Measurements from ENCODE around the gene CSNK1G1. TPM values are rescaled to one million over a fixed set of nuclear protein-coding genes. Genes with fewer than 3 reads are reported as not detected.

The CSNK1G1 gene
- total RNA-seq, 1 donor from 2014 or later = 6.3 TPM

DNA sequence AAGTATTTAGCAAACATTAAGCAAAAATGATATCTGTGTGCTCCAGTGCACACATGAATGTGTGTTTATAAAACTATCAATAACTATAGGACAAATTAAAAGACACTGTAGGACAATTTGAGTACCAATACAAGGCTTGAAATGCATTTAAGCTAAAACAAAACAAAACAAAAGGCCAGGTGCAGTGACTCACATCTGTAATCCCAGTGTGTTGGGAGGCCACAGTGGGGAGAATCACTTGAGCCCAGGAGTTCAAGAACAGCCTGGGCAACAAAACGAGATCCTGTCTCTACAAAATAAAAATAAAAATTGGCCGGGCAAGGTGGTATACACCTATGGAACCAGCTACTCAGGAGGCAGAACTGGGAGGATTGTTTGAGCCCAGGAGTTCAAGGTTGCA, 50.7 kb downstream of the CSNK1G1 start:
- Histone ChIP-seq H3K27me3 (ENCODE audit: low read depth) (no peaks in the 10 kb centered on the region), H3K36me3 (peaks cover 2% of the 10 kb centered on the region), H3K4me1 (no peaks in the 10 kb centered on the region), H3K27ac (replicated peaks) (no peak overlapping the region), H3K9me3 (replicated peaks) (peaks cover 15% of the 10 kb centered on the region), H3K4me3 (no peak overlapping the region)
- TF ChIP-seq, protein P1, sequence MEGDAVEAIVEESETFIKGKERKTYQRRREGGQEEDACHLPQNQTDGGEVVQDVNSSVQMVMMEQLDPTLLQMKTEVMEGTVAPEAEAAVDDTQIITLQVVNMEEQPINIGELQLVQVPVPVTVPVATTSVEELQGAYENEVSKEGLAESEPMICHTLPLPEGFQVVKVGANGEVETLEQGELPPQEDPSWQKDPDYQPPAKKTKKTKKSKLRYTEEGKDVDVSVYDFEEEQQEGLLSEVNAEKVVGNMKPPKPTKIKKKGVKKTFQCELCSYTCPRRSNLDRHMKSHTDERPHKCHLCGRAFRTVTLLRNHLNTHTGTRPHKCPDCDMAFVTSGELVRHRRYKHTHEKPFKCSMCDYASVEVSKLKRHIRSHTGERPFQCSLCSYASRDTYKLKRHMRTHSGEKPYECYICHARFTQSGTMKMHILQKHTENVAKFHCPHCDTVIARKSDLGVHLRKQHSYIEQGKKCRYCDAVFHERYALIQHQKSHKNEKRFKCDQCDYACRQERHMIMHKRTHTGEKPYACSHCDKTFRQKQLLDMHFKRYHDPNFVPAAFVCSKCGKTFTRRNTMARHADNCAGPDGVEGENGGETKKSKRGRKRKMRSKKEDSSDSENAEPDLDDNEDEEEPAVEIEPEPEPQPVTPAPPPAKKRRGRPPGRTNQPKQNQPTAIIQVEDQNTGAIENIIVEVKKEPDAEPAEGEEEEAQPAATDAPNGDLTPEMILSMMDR (IDR thresholded peaks at IDR 0.05; ENCODE audit: borderline replicate concordance) = no peak
- no peak for DNase-seq
- intact Hi-C loops (cut with micrococcal nuclease) = no loop called here

DNA sequence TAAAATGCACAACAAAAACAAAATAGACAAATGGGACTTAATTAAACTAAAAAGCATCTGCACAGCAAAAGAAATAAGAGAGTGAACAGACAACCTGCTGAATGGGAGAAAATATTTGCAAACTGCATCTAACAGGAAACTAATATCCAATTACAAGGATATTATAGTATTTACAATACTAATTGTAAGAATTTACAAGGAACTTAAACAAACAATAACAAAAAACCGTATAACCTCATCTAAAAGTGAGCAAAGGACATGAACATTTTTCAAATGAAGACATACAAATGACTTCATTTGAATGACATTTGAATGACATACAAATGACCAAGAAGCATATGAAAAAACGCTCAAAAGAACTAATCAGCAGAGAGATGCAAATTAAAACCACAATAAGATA, 66.4 kb downstream of the CSNK1G1 start:
- TF ChIP-seq, protein P1 (IDR thresholded peaks at IDR 0.05; ENCODE audit: borderline replicate concordance) = no peak
- intact Hi-C loops (cut with micrococcal nuclease) = no loop called here
- Histone ChIP-seq H3K27ac (replicated peaks) (no peak overlapping the region), H3K9me3 (replicated peaks) (no peaks in the 10 kb centered on the region), H3K4me3 (no peak overlapping the region), H3K36me3 (no peaks in the 10 kb centered on the region), H3K4me1 (no peaks in the 10 kb centered on the region), H3K27me3 (ENCODE audit: low read depth) (no peaks in the 10 kb centered on the region)
- no peak for DNase-seq

DNA sequence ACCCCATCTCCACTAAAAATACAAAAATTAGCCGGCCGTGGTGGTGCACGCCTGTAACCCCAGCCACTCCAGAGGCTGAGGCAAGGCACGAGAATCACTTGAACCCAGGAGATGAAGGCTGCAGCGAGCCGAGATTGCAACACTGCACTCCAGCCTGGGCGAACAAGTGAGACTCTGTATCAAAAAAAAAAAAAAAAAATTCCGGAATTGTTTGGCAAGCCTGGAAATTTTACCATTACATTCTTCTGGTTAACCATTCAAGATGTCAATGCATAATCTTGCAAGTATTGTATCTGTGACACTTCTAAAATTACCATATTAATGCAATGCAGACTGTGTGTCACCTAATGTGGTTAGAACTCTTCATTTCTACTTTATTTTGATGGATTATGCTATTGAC, 67.0 kb downstream of the CSNK1G1 start:
- Histone ChIP-seq H3K4me1 (no peaks in the 10 kb centered on the region), H3K9me3 (replicated peaks) (no peaks in the 10 kb centered on the region), H3K4me3 (no peak overlapping the region), H3K27me3 (ENCODE audit: low read depth) (no peaks in the 10 kb centered on the region), H3K36me3 (no peaks in the 10 kb centered on the region), H3K27ac (replicated peaks) (no peak overlapping the region)
- intact Hi-C loops (cut with micrococcal nuclease) = no loop called here
- DNase-seq = no peak
- TF ChIP-seq, protein P1 (IDR thresholded peaks at IDR 0.05; ENCODE audit: borderline replicate concordance) = no peak

DNA sequence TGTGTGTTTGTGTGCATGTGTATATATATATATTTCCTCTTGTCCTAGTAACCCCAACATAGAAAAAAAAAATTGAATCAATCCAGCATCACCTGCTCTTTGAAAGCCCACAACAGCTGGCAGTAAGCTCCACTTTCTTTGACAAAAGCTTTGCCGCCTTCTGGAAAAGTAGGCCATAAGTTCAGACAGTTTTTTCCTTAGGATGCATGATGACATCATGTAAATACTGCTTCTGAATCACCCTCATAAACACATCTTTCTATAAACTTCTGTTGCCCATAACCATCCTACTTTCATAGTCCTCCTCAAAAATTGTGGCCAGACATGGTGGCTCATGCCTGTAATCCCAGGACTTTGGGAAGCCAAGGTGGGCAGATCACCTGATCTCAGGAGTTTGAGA, 67.4 kb downstream of the CSNK1G1 start:
- Histone ChIP-seq H3K4me1 (no peaks in the 10 kb centered on the region), H3K9me3 (replicated peaks) (no peaks in the 10 kb centered on the region), H3K27me3 (ENCODE audit: low read depth) (no peaks in the 10 kb centered on the region), H3K36me3 (no peaks in the 10 kb centered on the region), H3K27ac (replicated peaks) (no peak overlapping the region), H3K4me3 (no peak overlapping the region)
- DNase-seq = no peak
- intact Hi-C loops (cut with micrococcal nuclease) = no loop called here
- TF ChIP-seq, protein P1 (IDR thresholded peaks at IDR 0.05; ENCODE audit: borderline replicate concordance) = no peak

DNA sequence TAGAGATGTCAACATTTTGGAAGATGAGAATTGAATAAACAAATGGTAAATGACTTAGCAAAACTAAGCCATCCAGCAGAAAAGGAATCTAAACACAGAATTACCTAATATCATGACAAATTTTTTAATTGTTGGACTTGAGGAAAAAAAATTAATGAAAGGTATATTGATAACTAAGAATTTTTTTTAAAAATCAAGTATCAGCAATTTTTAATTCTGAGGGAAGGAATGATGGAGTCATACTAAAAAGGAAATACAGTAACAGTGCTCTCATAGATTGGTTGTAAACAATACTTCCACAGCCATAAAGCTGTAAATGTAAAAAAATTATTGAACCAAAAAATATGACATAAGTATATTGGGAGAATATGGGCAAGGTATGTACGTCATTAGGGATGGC, 68.0 kb downstream of the CSNK1G1 start:
- Histone ChIP-seq H3K9me3 (replicated peaks) (no peaks in the 10 kb centered on the region), H3K36me3 (no peaks in the 10 kb centered on the region), H3K4me1 (no peaks in the 10 kb centered on the region), H3K27ac (replicated peaks) (no peak overlapping the region), H3K4me3 (no peak overlapping the region), H3K27me3 (ENCODE audit: low read depth) (no peaks in the 10 kb centered on the region)
- no peak for DNase-seq
- intact Hi-C loops (cut with micrococcal nuclease) = no loop called here
- TF ChIP-seq, protein P1 (IDR thresholded peaks at IDR 0.05; ENCODE audit: borderline replicate concordance) = no peak

DNA sequence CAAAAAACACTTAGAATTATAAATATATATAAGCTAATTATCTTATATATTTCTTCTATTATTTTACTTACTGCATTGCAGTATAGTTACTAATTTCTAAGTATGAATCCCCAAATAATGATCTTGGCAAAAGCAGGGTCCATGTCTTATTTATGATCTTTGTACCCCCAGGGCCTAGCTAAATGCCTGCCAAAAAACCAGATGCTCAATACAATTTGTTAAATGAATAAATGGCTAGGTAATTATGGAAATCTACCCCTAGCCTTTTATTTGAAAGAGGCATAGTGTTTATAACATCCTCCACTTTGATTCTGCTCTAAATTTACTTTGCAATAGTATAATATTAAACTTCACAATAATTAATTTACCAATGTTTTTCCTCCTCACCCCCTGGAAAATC, 69.5 kb downstream of the CSNK1G1 start:
- H3K4me1 ChIP-seq = no peaks in the 10 kb centered on the region
- H3K4me3 ChIP-seq = no peak overlapping the region
- no peak for DNase-seq
- no peaks in the 10 kb centered on the region for H3K9me3 ChIP-seq (replicated peaks)
- H3K36me3 ChIP-seq = no peaks in the 10 kb centered on the region
- intact Hi-C loops (cut with micrococcal nuclease) = no loop called here
- H3K27me3 ChIP-seq (ENCODE audit: low read depth) = no peaks in the 10 kb centered on the region
- TF ChIP-seq, protein P1 (IDR thresholded peaks at IDR 0.05; ENCODE audit: borderline replicate concordance) = no peak
- H3K27ac ChIP-seq (replicated peaks) = no peak overlapping the region
